GM21786 (cell line): ENCODE results near the gene SCMH1.

Source experiments
- ATAC-seq: cut with Tn5 transposase; IDR thresholded peaks from one replicate; pipeline ENCODE4 v1.9.1; 2021; ENCODE audit not compliant: unreplicated experiment

The SCMH1 gene

GRCh38 chr1:41241749-41242341, at the start of gene SCMH1:
SCMH1 (minus strand) TSS chr1:41242306; CDS start chr1:41186133, 56,173 bp downstream.
- peak; percentile 32 for ATAC-seq

GRCh38 chr1:41291195-41291594, 49.1 kb upstream of the SCMH1 start:
- no peak for ATAC-seq

GRCh38 chr1:41289196-41289595, 47.1 kb upstream of the SCMH1 start:
- ATAC-seq: no peak

- no peak for ATAC-seq
Measured at GRCh38 chr1:41286992-41287391, 44.9 kb upstream of the SCMH1 start.

GRCh38 chr1:41286486-41286885, 44.4 kb upstream of the SCMH1 start:
- no peak for ATAC-seq

GRCh38 chr1:41285818-41286217, 43.7 kb upstream of the SCMH1 start:
- no peak for ATAC-seq

GRCh38 chr1:41284121-41284520, 42.0 kb upstream of the SCMH1 start:
- ATAC-seq: no peak

GRCh38 chr1:41282679-41283317, 40.7 kb upstream of the SCMH1 start:
- no peak for ATAC-seq

- no peak for ATAC-seq
Measured at GRCh38 chr1:41281334-41281733, 39.2 kb upstream of the SCMH1 start.

GRCh38 chr1:41280202-41281032, 38.3 kb upstream of the SCMH1 start:
- ATAC-seq: no peak

- ATAC-seq: no peak
Measured at GRCh38 chr1:41278076-41278475, 36.0 kb upstream of the SCMH1 start.

- no peak for ATAC-seq
Measured at GRCh38 chr1:41277371-41277975, 35.4 kb upstream of the SCMH1 start.

- no peak for ATAC-seq
Measured at GRCh38 chr1:41275831-41276230, 33.7 kb upstream of the SCMH1 start.

- no peak for ATAC-seq
Measured at GRCh38 chr1:41274752-41275545, 32.8 kb upstream of the SCMH1 start.

- no peak for ATAC-seq
Measured at GRCh38 chr1:41272601-41273000, 30.5 kb upstream of the SCMH1 start.

GRCh38 chr1:41268154-41268770, 26.2 kb upstream of the SCMH1 start:
- no peak for ATAC-seq

- ATAC-seq: no peak
Measured at GRCh38 chr1:41261926-41262618, 20.0 kb upstream of the SCMH1 start.

- no peak for ATAC-seq
Measured at GRCh38 chr1:41260768-41261167, 18.7 kb upstream of the SCMH1 start.

- ATAC-seq: no peak
Measured at GRCh38 chr1:41259221-41259620, 17.1 kb upstream of the SCMH1 start.

GRCh38 chr1:41255978-41256377, 13.9 kb upstream of the SCMH1 start:
- ATAC-seq: no peak
